Psoas muscle (tissue), 8 donors: ENCODE data around the gene CGB7. TPM values are rescaled to one million over a fixed set of nuclear protein-coding genes. Genes with fewer than 3 reads are reported as not detected.

Source experiments
- ATAC-seq, 4 donors: fragments of 200-7000 bp; cut with Tn5 transposase; one replicate each; pipeline ENCODE4 v1.9.1; 2020; ENCODE audit warnings: moderate library complexity in 3 of 4, mild to moderate bottlenecking in 2 of 4
- DNase-seq, 2 donors: peaks; one replicate each; pipeline ENCODE4 v3.0.0-alpha.2; 2020
- H3K27ac ChIP-seq: fragments of 200-600 bp; one replicate; pipeline ENCODE4 v1.8.0; 2022
- H3K27me3 ChIP-seq, 3 donors: fragments of 200-600 bp in 1 of 3; one replicate each; pipeline versions ENCODE4 v1.6.1 to v1.8.0; 2013 to 2022; ENCODE audit warnings: low read length in 2 of 3, mild to moderate bottlenecking in 2 of 3, moderate library complexity in 1 of 3; ENCODE audit not compliant: insufficient read depth in 3 of 3
- H3K36me3 ChIP-seq, 2 donors: fragments of 200-600 bp in 1 of 2; one replicate each; pipeline versions ENCODE4 v1.6.1 to v1.8.0; 2013 to 2022; ENCODE audit warnings: low read depth in 1 of 2, mild to moderate bottlenecking in 1 of 2, moderate library complexity in 1 of 2; ENCODE audit not compliant: insufficient read depth in 1 of 2
- H3K4me1 ChIP-seq: fragments of 200-600 bp; one replicate; pipeline ENCODE4 v1.8.0; 2022
- H3K4me3 ChIP-seq: fragments of 200-600 bp; one replicate; pipeline ENCODE4 v1.8.0; 2022; ENCODE audit warnings: mild to moderate bottlenecking
- H3K9me3 ChIP-seq: fragments of 200-600 bp; one replicate; pipeline ENCODE4 v1.8.0; 2022
- WGBS, 3 donors: extraction: QIAGEN DNeasy Blood & Tissue Kit; methylation state at CpG; one replicate each; pipeline versions ENCODE4 v1.1.6 to v1.1.7; 2013; 5-methylcytosine and 5-hydroxymethylcytosine counted together
- intact Hi-C, 2 donors: fragments of 100-400 bp; cut with DNase I; formaldehyde crosslinking; loops; one replicate each; pipeline versions ENCODE4 v1.11.0 to v1.14.2; 2022
- polyA plus RNA-seq, 3 donors: library from polyadenylated mRNA; stranded (reverse); fragments of 200-250 nt; gene quantifications; one replicate each; pipeline ENCODE4 v1.2.3, GENCODE V29; 2013
- total RNA-seq, 4 donors: library from RNA; stranded (reverse); fragmentation: NEBNext Ultra II Directional in 2 of 4; extraction: Animal tissue kit (Norgen Biotek cat#: 25700) in 2 of 4; gene quantifications; one replicate each; pipeline versions ENCODE4 v1.2.1 to v1.2.4, GENCODE V29; 2021 to 2023
- TF ChIP-seq, protein P1 (sequence below): fragments of 200-600 bp; IDR thresholded peaks from one replicate; pipeline ENCODE4 v1.8.0; 2022; ENCODE audit warnings: antibody characterized with exemption
- donor health status: healthy with polysubstance abuse.
- donor health status: DM: no; HTN: no; CAD: no; lungs with moderate emphysema.
- donor health status: Bipolar disorder and iron deficiency.
- donor health status: healthy.
- donor health status: DM: yes; HTN: yes; CAD: no.
- donor health status: DM: no; HTN: no; CAD: no.
- donor health status: DM: no; HTN: no; CAD: no.
- donor health status: DM: yes; HTN: yes; CAD: no.

Gene CGB7
- total and polyA plus RNA-seq, 7 donors = 0.20 to 1.1 (median 0.46) TPM

DNA sequence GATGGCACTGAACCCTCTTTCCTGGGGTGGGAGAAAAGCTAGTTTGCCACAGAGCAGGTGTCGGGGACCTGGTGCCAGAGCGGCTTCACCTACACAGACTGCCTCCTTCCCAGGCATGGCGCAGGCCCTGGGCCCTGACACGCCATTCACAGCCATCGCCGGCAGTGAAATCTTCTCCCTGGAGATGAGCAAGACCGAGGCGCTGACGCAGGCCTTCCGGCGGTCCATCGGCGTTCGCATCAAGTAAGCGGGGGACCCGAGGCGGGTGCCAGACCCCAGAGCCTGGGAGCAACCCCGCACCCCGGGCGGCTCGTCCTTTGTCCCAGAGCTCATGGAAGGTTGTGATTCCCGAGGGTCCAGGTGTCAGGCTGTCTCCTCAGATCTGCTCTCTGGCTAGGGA is 50.6 kb downstream of the CGB7 start:
- H3K9me3 ChIP-seq = no peaks in the 10 kb centered on the region
- intact Hi-C loops = no loop called here
- WGBS, 3 donors = 95 to 98% (median 97%) methylated on average over 22 of the region's 22 CpGs

DNA sequence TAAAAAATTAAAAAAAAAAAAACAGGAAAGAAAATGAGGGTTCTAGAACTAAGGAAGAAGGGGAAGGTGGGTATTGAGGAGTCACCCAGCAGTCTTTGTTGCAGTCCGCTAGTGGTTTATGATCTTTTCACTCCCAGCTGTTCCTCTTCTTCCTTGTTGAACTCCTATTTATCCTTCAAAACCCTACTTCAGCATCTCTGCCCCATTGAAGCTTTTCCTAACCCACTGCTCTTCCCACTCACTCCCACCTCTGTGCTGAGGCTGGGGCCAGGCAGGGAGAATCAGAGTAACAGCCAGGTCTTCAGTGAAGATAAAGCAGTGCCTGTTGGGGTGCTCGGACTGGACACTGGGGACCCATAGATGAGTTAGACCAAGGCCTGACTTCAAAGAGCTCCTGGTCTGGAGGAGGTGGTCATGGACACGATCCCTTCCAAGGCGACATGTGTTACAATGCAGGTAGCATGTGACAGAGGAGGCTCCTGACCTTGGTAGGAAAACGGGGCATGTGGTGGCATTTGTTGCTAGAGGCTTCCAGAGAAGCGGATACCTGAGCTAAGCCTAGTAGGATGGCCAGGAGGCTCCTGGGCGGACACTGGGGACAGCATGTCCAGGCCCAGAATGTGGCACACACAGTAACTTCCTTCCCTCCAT is 52.5 kb downstream of the CGB7 start:
- 87 to 93% (median 92%) methylated on average over 7 of the region's 7 CpGs for WGBS, 3 donors
- TF ChIP-seq, protein P1, sequence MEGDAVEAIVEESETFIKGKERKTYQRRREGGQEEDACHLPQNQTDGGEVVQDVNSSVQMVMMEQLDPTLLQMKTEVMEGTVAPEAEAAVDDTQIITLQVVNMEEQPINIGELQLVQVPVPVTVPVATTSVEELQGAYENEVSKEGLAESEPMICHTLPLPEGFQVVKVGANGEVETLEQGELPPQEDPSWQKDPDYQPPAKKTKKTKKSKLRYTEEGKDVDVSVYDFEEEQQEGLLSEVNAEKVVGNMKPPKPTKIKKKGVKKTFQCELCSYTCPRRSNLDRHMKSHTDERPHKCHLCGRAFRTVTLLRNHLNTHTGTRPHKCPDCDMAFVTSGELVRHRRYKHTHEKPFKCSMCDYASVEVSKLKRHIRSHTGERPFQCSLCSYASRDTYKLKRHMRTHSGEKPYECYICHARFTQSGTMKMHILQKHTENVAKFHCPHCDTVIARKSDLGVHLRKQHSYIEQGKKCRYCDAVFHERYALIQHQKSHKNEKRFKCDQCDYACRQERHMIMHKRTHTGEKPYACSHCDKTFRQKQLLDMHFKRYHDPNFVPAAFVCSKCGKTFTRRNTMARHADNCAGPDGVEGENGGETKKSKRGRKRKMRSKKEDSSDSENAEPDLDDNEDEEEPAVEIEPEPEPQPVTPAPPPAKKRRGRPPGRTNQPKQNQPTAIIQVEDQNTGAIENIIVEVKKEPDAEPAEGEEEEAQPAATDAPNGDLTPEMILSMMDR = no peak
- DNase-seq (no peak), ATAC-seq (no peak)
- Histone ChIP-seq H3K27ac (no peak overlapping the region), H3K36me3 (peaks cover 7 to 89% of the 10 kb centered on the region in 2 donors), H3K4me1 (no peaks in the 10 kb centered on the region), H3K9me3 (no peaks in the 10 kb centered on the region), H3K4me3 (no peak overlapping the region), H3K27me3 (no peaks in the 10 kb centered on the region)
- intact Hi-C loops = no loop called here

More for the DNA sequence above, 50.6 kb downstream of the CGB7 start:
- ATAC-seq = no peak
- TF ChIP-seq, protein P1 = no peak
- H3K27ac ChIP-seq = no peak overlapping the region
- no peaks in the 10 kb centered on the region for H3K27me3 ChIP-seq
- H3K4me3 ChIP-seq = no peak overlapping the region
- H3K4me1 ChIP-seq = no peaks in the 10 kb centered on the region
- no peak for DNase-seq
- peaks cover 10 to 99% of the 10 kb centered on the region in 2 donors for H3K36me3 ChIP-seq

Other genes starting within 250 kb of the CGB7 start
- gene BCAT2, start 246.7 kb downstream of the CGB7 start, total RNA-seq = 10 to 100 TPM; 24.6 to 48.5 (median 29.9) TPM
- 10 to 100 TPM; 14.4 to 22.9 (median 20.0) TPM for gene BCAT2, start 246.7 kb downstream of the CGB7 start, polyA plus RNA-seq
- gene HSD17B14, start 221.3 kb downstream of the CGB7 start, total RNA-seq = 1 to 10 TPM in 1 of 4 donors, under 1 TPM in 3; 0.61 to 1.2 (median 0.80) TPM
- under 1 TPM; 0.15 to 0.66 (median 0.29) TPM for gene HSD17B14, start 221.3 kb downstream of the CGB7 start, polyA plus RNA-seq
- 10 to 100 TPM in 3 of 4 donors, 1 to 10 TPM in 1; 9.4 to 30.0 (median 20.2) TPM for gene PLEKHA4, start 189.1 kb downstream of the CGB7 start, total RNA-seq
- 10 to 100 TPM; 11.1 to 14.9 (median 12.3) TPM for gene PLEKHA4, start 189.1 kb downstream of the CGB7 start, polyA plus RNA-seq
- 10 to 100 TPM; 34.5 to 93.4 (median 41.3) TPM for gene PPP1R15A, start 185.3 kb downstream of the CGB7 start, total RNA-seq
- 10 to 100 TPM; 61.1 to 86.3 (median 83.7) TPM for gene PPP1R15A, start 185.3 kb downstream of the CGB7 start, polyA plus RNA-seq
- under 1 TPM in 2 of 4 donors, not detected in 2; 0.13 to 0.17 TPM for gene TULP2, start 159.0 kb downstream of the CGB7 start, total RNA-seq
- under 1 TPM in 2 of 3 donors, not detected in 1; 0.06 to 0.07 TPM for gene TULP2, start 159.0 kb downstream of the CGB7 start, polyA plus RNA-seq
- 100 to 1,000 TPM in 2 of 4 donors, 10 to 100 TPM in 2; 86.4 to 143 (median 101) TPM for gene NUCB1, start 157.4 kb downstream of the CGB7 start, total RNA-seq
- gene NUCB1, start 157.4 kb downstream of the CGB7 start, polyA plus RNA-seq = 10 to 100 TPM; 49.9 to 97.1 (median 90.7) TPM
- gene DHDH, start 124.0 kb downstream of the CGB7 start, total RNA-seq = under 1 TPM in 1 of 4 donors, not detected in 3; 0.21 TPM
- under 1 TPM in 1 of 3 donors, not detected in 2; 0.14 TPM for gene DHDH, start 124.0 kb downstream of the CGB7 start, polyA plus RNA-seq
- 10 to 100 TPM; 16.8 to 24.4 (median 22.0) TPM for gene BAX, start 102.9 kb downstream of the CGB7 start, total RNA-seq
- 10 to 100 TPM; 20.7 to 66.1 (median 35.6) TPM for gene BAX, start 102.9 kb downstream of the CGB7 start, polyA plus RNA-seq
- gene FTL, start 92.4 kb downstream of the CGB7 start, total RNA-seq = 1,000 to 10,000 TPM in 3 of 4 donors, 100 to 1,000 TPM in 1; 802 to 2,269 (median 1,158) TPM
- gene FTL, start 92.4 kb downstream of the CGB7 start, polyA plus RNA-seq = 1,000 to 10,000 TPM; 1,296 to 1,753 (median 1,467) TPM
- gene GYS1, start 64.4 kb downstream of the CGB7 start, total RNA-seq = 100 to 1,000 TPM; 147 to 331 (median 238) TPM
- gene GYS1, start 64.4 kb downstream of the CGB7 start, polyA plus RNA-seq = 10 to 100 TPM; 30.9 to 61.3 (median 58.9) TPM
- gene RUVBL2, start 63.9 kb downstream of the CGB7 start, total RNA-seq = 10 to 100 TPM; 61.1 to 87.4 (median 81.8) TPM
- 10 to 100 TPM; 62.7 to 76.5 (median 69.5) TPM for gene RUVBL2, start 63.9 kb downstream of the CGB7 start, polyA plus RNA-seq
- not detected for gene LHB, start 40.7 kb downstream of the CGB7 start, total RNA-seq
- gene LHB, start 40.7 kb downstream of the CGB7 start, polyA plus RNA-seq = under 1 TPM in 1 of 3 donors, not detected in 2; 0.32 TPM
- gene CGB3, start 33.4 kb downstream of the CGB7 start, total RNA-seq = not detected
- gene CGB3, start 33.4 kb downstream of the CGB7 start, polyA plus RNA-seq = not detected
- not detected for gene CGB2, start 25.9 kb downstream of the CGB7 start, total RNA-seq
- under 1 TPM in 1 of 3 donors, not detected in 2; 0.10 TPM for gene CGB2, start 25.9 kb downstream of the CGB7 start, polyA plus RNA-seq
- not detected for gene CGB1, start 20.9 kb downstream of the CGB7 start, total RNA-seq
- not detected for gene CGB1, start 20.9 kb downstream of the CGB7 start, polyA plus RNA-seq
- not detected for gene CGB5, start 13.9 kb downstream of the CGB7 start, total RNA-seq
- gene CGB5, start 13.9 kb downstream of the CGB7 start, polyA plus RNA-seq = under 1 TPM in 1 of 3 donors, not detected in 2; 0.06 TPM
- gene CGB8, start 8.6 kb downstream of the CGB7 start, total RNA-seq = not detected
- gene CGB8, start 8.6 kb downstream of the CGB7 start, polyA plus RNA-seq = not detected
- gene NTF4, start 7.1 kb upstream of the CGB7 start, total RNA-seq = 1 to 10 TPM; 1.8 to 6.9 (median 5.1) TPM
- 1 to 10 TPM; 5.6 to 7.4 (median 6.4) TPM for gene NTF4, start 7.1 kb upstream of the CGB7 start, polyA plus RNA-seq
- gene KCNA7, start 14.9 kb upstream of the CGB7 start, total RNA-seq = 10 to 100 TPM in 3 of 4 donors, 1 to 10 TPM in 1; 9.7 to 21.4 (median 17.2) TPM
- 10 to 100 TPM; 12.6 to 23.9 (median 17.0) TPM for gene KCNA7, start 14.9 kb upstream of the CGB7 start, polyA plus RNA-seq
- gene SNRNP70, start 27.7 kb upstream of the CGB7 start, total RNA-seq = 100 to 1,000 TPM in 3 of 4 donors, 10 to 100 TPM in 1; 89.1 to 133 (median 111) TPM
- gene SNRNP70, start 27.7 kb upstream of the CGB7 start, polyA plus RNA-seq = 100 to 1,000 TPM in 1 of 3 donors, 10 to 100 TPM in 2; 83.2 to 123 (median 85.3) TPM
- 10 to 100 TPM; 11.8 to 27.9 (median 22.3) TPM for gene LIN7B, start 56.6 kb upstream of the CGB7 start, total RNA-seq
- 10 to 100 TPM; 13.9 to 24.3 (median 15.8) TPM for gene LIN7B, start 56.6 kb upstream of the CGB7 start, polyA plus RNA-seq
- 1 to 10 TPM in 2 of 4 donors, under 1 TPM in 2; 0.54 to 1.6 (median 1.2) TPM for gene C19orf73, start 61.4 kb upstream of the CGB7 start, total RNA-seq
- 1 to 10 TPM; 1.7 to 1.9 (median 1.9) TPM for gene C19orf73, start 61.4 kb upstream of the CGB7 start, polyA plus RNA-seq
- gene PPFIA3, start 61.8 kb upstream of the CGB7 start, total RNA-seq = 1 to 10 TPM; 1.4 to 3.8 (median 2.6) TPM
- gene PPFIA3, start 61.8 kb upstream of the CGB7 start, polyA plus RNA-seq = 1 to 10 TPM; 2.6 to 5.0 (median 3.2) TPM
- 100 to 1,000 TPM; 250 to 405 (median 298) TPM for gene HRC, start 97.6 kb upstream of the CGB7 start, total RNA-seq
- gene HRC, start 97.6 kb upstream of the CGB7 start, polyA plus RNA-seq = 100 to 1,000 TPM in 2 of 3 donors, 10 to 100 TPM in 1; 32.9 to 160 (median 105) TPM
- 10 to 100 TPM in 3 of 4 donors, 1 to 10 TPM in 1; 9.5 to 20.6 (median 16.2) TPM for gene TRPM4, start 100.0 kb upstream of the CGB7 start, total RNA-seq
- 1 to 10 TPM; 6.5 to 8.7 (median 6.7) TPM for gene TRPM4, start 100.0 kb upstream of the CGB7 start, polyA plus RNA-seq